Memory B cell (primary cell): ENCODE measurements around the gene ITIH1.
A peak's percentile ranks its signal among the peaks of the same experiment; 100 is the strongest.

ENCODE experiments used
- ATAC-seq: fragments of 150-1000 bp; cut with Tn5 transposase; 2 replicates; pipeline ENCODE4 v1.10.0; 2021; ENCODE audit warnings: low read depth, mild to moderate bottlenecking, moderate library complexity
- DNase-seq, 2 donors: peaks; one replicate each; pipeline ENCODE4 v3.0.0; 2022; ENCODE audit warnings: low spot score in 2 of 2
- H3K27ac Mint-ChIP-seq: one replicate; pipeline ENCODE4 v1.8.0; 2022; ENCODE audit warnings: mild to moderate bottlenecking, moderate library complexity, mixed read lengths
- H3K27me3 Mint-ChIP-seq: one replicate; pipeline ENCODE4 v1.8.0; 2022; ENCODE audit warnings: mixed read lengths
- H3K36me3 Mint-ChIP-seq: one replicate; pipeline ENCODE4 v1.8.0; 2022; ENCODE audit warnings: mild to moderate bottlenecking, mixed read lengths
- H3K4me1 Mint-ChIP-seq: one replicate; pipeline ENCODE4 v1.8.0; 2022; ENCODE audit warnings: mixed read lengths
- H3K4me3 Mint-ChIP-seq: one replicate; pipeline ENCODE4 v1.8.0; 2022; ENCODE audit warnings: mild to moderate bottlenecking, moderate library complexity, mixed read lengths
- H3K9me3 Mint-ChIP-seq: one replicate; pipeline ENCODE4 v1.8.0; 2022; ENCODE audit warnings: mixed read lengths

The ITIH1 gene

DNA sequence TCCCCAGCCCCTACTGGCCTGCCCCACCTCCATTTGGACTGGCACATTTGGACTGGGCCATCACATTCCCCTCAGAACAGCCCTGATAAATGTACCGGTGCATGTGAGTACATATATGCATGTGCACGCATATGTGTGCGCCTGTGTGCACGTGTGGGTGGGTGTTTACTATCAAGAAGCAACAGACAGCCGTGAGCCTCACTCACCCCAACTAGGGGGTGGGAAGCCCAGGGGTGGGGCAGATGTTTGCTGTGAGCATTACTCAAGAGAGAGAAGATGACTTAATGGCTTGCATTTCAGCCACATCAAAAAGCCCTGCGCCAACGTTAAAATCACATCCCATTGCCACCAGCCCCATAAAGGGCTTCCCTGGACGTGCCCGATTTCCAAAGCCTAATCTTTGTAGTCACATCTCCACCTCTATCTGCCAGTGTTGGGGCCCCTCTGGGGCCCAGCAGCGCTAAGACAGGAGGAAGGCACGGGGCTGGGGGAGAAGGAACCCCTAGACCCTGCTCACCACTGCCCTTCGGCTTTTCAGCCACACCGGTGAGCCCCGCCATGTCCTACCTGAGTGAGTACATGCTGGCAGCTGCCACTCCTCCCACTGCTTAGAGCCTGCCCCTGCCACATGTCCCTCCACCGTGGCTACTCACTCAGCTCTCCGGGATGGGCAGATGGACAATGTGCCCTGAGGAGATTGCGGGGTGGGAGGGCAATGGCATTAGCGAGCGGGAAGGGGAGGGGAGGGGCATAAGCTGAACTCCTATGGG, 28.1 kb downstream of the ITIH1 start:
- Mint-ChIP-seq H3K9me3 (peaks cover 2% of the 10 kb centered on the region), H3K27ac (no peak overlapping the region), H3K36me3 (no peaks in the 10 kb centered on the region), H3K4me1 (peaks cover 4% of the 10 kb centered on the region), H3K4me3 (no peak overlapping the region), H3K27me3 (peaks cover 12% of the 10 kb centered on the region)
- ATAC-seq (no peak), DNase-seq (no peak)

GRCh38 chr3:52809149-52809548, 31.8 kb downstream of the ITIH1 start:
- DNase-seq (no peak), ATAC-seq (no peak)
- H3K4me3 Mint-ChIP-seq, result no peak overlapping the region
- peaks cover 2% of the 10 kb centered on the region for H3K9me3 Mint-ChIP-seq
- no peak overlapping the region for H3K27ac Mint-ChIP-seq
- peaks cover 4% of the 10 kb centered on the region for H3K4me1 Mint-ChIP-seq
- peaks cover 9% of the 10 kb centered on the region for H3K27me3 Mint-ChIP-seq
- no peaks in the 10 kb centered on the region for H3K36me3 Mint-ChIP-seq

- no peaks in the 10 kb centered on the region for H3K36me3 Mint-ChIP-seq
- H3K4me3 Mint-ChIP-seq, result no peak overlapping the region
- DNase-seq (no peak), ATAC-seq (no peak)
- peaks cover 9% of the 10 kb centered on the region for H3K27me3 Mint-ChIP-seq
- peaks cover 4% of the 10 kb centered on the region for H3K4me1 Mint-ChIP-seq
- H3K27ac Mint-ChIP-seq, result no peak overlapping the region
- peaks cover 2% of the 10 kb centered on the region for H3K9me3 Mint-ChIP-seq
Measured at GRCh38 chr3:52809662-52810377, 32.4 kb downstream of the ITIH1 start.

- DNase-seq, result no peak
- H3K27me3 Mint-ChIP-seq, result peaks cover 9% of the 10 kb centered on the region
- H3K9me3 Mint-ChIP-seq, result peaks cover 2% of the 10 kb centered on the region
- H3K4me1 Mint-ChIP-seq, result peaks cover 4% of the 10 kb centered on the region
- no peak for ATAC-seq
- no peaks in the 10 kb centered on the region for H3K36me3 Mint-ChIP-seq
- no peak overlapping the region for H3K4me3 Mint-ChIP-seq
- H3K27ac Mint-ChIP-seq, result no peak overlapping the region
Measured at GRCh38 chr3:52810923-52811322, 33.5 kb downstream of the ITIH1 start.

DNA sequence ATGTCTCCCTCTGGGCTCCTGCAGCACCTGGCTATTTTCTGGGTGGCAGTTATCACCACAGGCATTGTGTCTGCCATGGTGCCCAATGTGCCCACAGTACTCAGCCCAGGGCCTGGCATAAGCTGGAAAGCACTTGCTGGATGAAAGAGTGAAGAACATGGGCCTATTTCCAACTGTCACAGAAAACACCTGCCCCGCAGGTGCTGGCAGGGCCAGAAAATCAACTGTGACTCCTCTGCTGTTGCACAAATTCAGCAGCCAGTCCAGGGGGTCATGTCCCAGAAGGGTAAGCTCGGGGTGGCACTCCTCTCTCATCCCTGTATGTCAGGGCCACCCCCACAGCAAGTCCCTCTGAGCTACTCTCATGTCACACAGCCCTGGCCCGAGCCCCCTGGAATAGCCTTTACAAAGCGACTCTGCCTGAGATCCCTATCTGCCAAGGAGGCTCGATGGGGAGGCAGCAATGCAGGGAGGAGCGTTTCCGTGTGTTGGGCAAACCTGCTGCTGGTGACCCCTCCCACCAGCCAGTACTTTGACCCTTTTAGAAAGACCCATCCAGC, 34.1 kb downstream of the ITIH1 start:
- Mint-ChIP-seq H3K27ac (no peak overlapping the region), H3K36me3 (no peaks in the 10 kb centered on the region), H3K27me3 (peaks cover 8% of the 10 kb centered on the region), H3K4me3 (no peak overlapping the region), H3K9me3 (peaks cover 2% of the 10 kb centered on the region), H3K4me1 (peaks cover 4% of the 10 kb centered on the region)
- no peak for ATAC-seq
- DNase-seq, result no peak

GRCh38 chr3:52813810-52814209, 36.4 kb downstream of the ITIH1 start:
- Mint-ChIP-seq H3K27me3 (peaks cover 4% of the 10 kb centered on the region), H3K4me1 (peaks cover 4% of the 10 kb centered on the region), H3K9me3 (peaks cover 2% of the 10 kb centered on the region), H3K36me3 (no peaks in the 10 kb centered on the region), H3K27ac (no peak overlapping the region), H3K4me3 (no peak overlapping the region)
- ATAC-seq (no peak), DNase-seq (no peak)

GRCh38 chr3:52816199-52816598, 38.8 kb downstream of the ITIH1 start:
- Mint-ChIP-seq H3K27me3 (no peaks in the 10 kb centered on the region), H3K9me3 (no peaks in the 10 kb centered on the region), H3K4me3 (no peak overlapping the region), H3K27ac (no peak overlapping the region), H3K36me3 (no peaks in the 10 kb centered on the region), H3K4me1 (no peaks in the 10 kb centered on the region)
- ATAC-seq (no peak), DNase-seq (no peak)

DNA sequence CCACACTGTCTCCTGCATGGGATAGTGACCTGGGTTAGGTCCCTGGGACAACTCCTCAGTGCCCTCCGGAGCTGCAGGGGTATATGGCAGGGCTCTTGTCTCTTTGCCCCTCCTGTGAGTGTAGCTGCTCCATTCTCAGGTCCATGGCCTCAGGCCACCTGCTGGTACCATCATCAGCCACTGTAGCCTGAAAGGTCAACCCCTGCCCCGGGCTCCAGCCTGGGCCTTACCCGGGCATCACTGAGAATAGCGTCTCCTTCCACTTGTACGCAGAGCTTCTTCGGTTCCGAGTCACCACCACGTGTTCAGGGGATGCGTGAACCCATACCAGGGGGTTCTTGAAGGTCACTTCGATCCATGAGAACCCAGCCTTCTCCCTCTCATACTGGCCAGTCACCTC, 39.3 kb downstream of the ITIH1 start:
- no peaks in the 10 kb centered on the region for H3K27me3 Mint-ChIP-seq

GRCh38 chr3:52817221-52817620, 39.8 kb downstream of the ITIH1 start:
- Mint-ChIP-seq H3K27ac (no peak overlapping the region), H3K4me1 (no peaks in the 10 kb centered on the region), H3K36me3 (no peaks in the 10 kb centered on the region), H3K27me3 (no peaks in the 10 kb centered on the region), H3K4me3 (no peak overlapping the region), H3K9me3 (no peaks in the 10 kb centered on the region)
- DNase-seq (no peak), ATAC-seq (no peak)

More for the DNA sequence above, 39.3 kb downstream of the ITIH1 start:
- H3K27ac Mint-ChIP-seq, result no peak overlapping the region
- ATAC-seq (no peak), DNase-seq (no peak)
- no peak overlapping the region for H3K4me3 Mint-ChIP-seq
- no peaks in the 10 kb centered on the region for H3K4me1 Mint-ChIP-seq
- no peaks in the 10 kb centered on the region for H3K9me3 Mint-ChIP-seq
- H3K36me3 Mint-ChIP-seq, result no peaks in the 10 kb centered on the region

- DNase-seq (no peak), ATAC-seq (no peak)
- Mint-ChIP-seq H3K27me3 (no peaks in the 10 kb centered on the region), H3K4me1 (no peaks in the 10 kb centered on the region), H3K27ac (no peak overlapping the region), H3K36me3 (no peaks in the 10 kb centered on the region), H3K4me3 (no peak overlapping the region), H3K9me3 (no peaks in the 10 kb centered on the region)
Measured at GRCh38 chr3:52817860-52818259, 40.5 kb downstream of the ITIH1 start.

DNA sequence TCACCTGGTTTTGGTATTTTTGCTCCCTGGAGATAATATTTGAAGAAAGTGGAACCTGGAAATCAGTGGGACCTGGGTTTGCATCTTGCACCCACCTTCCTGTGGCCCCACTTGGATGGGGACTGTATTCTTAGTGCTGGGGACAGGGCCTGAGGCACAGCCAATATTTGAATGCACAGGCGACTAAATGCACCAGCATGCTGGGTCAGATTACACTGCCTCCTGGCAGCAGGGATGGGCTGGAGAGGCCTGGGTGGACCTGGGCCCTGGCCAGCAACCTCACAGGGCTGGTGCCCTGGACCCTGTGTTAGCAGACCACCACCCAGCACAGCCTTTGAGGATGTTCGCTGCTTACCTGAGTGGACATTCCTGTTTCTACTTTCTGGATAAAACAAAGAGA, 42.5 kb downstream of the ITIH1 start:
- ATAC-seq, result no peak
- H3K36me3 Mint-ChIP-seq, result peaks cover 1% of the 10 kb centered on the region
- no peak overlapping the region for H3K4me3 Mint-ChIP-seq
- DNase-seq, result no peak
- H3K27ac Mint-ChIP-seq, result no peak overlapping the region
- H3K4me1 Mint-ChIP-seq, result no peaks in the 10 kb centered on the region
- H3K27me3 Mint-ChIP-seq, result no peaks in the 10 kb centered on the region
- H3K9me3 Mint-ChIP-seq, result no peaks in the 10 kb centered on the region

DNA sequence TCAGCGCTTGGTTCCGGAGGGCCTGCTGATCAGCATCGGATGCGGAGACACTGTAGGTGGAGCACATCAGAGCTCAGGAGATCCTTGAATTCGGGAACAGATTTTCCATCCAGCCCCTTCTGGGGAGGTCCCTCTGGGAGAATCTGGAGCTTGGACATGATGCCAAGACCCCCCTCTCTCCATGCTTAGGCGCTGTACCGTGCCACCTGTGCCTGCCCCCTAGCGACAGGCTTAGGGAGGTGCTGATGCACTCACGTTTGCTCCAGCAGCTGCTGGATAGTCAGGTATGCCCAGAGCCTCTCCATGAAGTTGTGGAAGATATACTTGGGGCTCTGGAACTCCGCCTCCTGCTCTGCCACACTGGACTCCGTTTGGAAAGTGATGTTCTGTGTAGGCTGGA, 43.3 kb downstream of the ITIH1 start:
- Mint-ChIP-seq H3K36me3 (peaks cover 3% of the 10 kb centered on the region), H3K27ac (no peak overlapping the region), H3K27me3 (no peaks in the 10 kb centered on the region), H3K4me3 (no peak overlapping the region), H3K4me1 (no peaks in the 10 kb centered on the region), H3K9me3 (no peaks in the 10 kb centered on the region)
- ATAC-seq (peak; percentile 65), DNase-seq (peak; percentile 18 to 19)

- no peak for DNase-seq
- peaks cover 3% of the 10 kb centered on the region for H3K36me3 Mint-ChIP-seq
- no peaks in the 10 kb centered on the region for H3K4me1 Mint-ChIP-seq
- ATAC-seq, result no peak
- H3K27ac Mint-ChIP-seq, result no peak overlapping the region
- H3K4me3 Mint-ChIP-seq, result no peak overlapping the region
- no peaks in the 10 kb centered on the region for H3K9me3 Mint-ChIP-seq
- H3K27me3 Mint-ChIP-seq, result no peaks in the 10 kb centered on the region
Measured at GRCh38 chr3:52822363-52822762, 45.0 kb downstream of the ITIH1 start.

- no peaks in the 10 kb centered on the region for H3K27me3 Mint-ChIP-seq
- no peak overlapping the region for H3K27ac Mint-ChIP-seq
- no peak for ATAC-seq
- H3K9me3 Mint-ChIP-seq, result no peaks in the 10 kb centered on the region
- no peak overlapping the region for H3K4me3 Mint-ChIP-seq
- no peak for DNase-seq
- H3K36me3 Mint-ChIP-seq, result peaks cover 3% of the 10 kb centered on the region
- H3K4me1 Mint-ChIP-seq, result no peaks in the 10 kb centered on the region
Measured at GRCh38 chr3:52824037-52824436, 46.6 kb downstream of the ITIH1 start.
